Measurements from ENCODE around the gene RBFOX2. TPM values are rescaled to one million over a fixed set of nuclear protein-coding genes. Genes with fewer than 3 reads are reported as not detected.

The RBFOX2 gene
- polyA plus RNA-seq, 1 experiment = 222 TPM

- no peak for DNase-seq (ENCODE audit: low read depth)
- CTCF ChIA-PET = interaction anchor here (0.6 kb wide), 1 partner anchor 66 kb away, joined by 3 read pairs; no protein-coding TSS in a partner anchor
- no peak for TF ChIP-seq CTCF (IDR thresholded peaks at IDR 0.05; ENCODE audit: insufficient read depth, low read depth, low read length)
- Histone ChIP-seq H3K27me3 (ENCODE audit: control insufficient read depth, insufficient read depth, low read length) (no peaks in the 10 kb centered on the region), H3K36me3 (ENCODE audit: control insufficient read depth, insufficient read depth, low read length) (no peaks in the 10 kb centered on the region), H3K4me3 (ENCODE audit: low read depth, low read length) (no peak overlapping the region)
- POLR2A ChIA-PET = no interaction called here
Measured at GRCh38 chr22:35860087-35860733, 168.4 kb downstream of the RBFOX2 start.

GRCh38 chr22:35854334-35854733, 174.3 kb downstream of the RBFOX2 start:
- TF ChIP-seq CTCF (IDR thresholded peaks at IDR 0.05; ENCODE audit: insufficient read depth, low read depth, low read length) = no peak
- CTCF ChIA-PET = no interaction called here
- no peaks in the 10 kb centered on the region for H3K27me3 ChIP-seq (ENCODE audit: control insufficient read depth, insufficient read depth, low read length)
- no peak for DNase-seq (ENCODE audit: low read depth)
- H3K36me3 ChIP-seq (ENCODE audit: control insufficient read depth, insufficient read depth, low read length) = no peaks in the 10 kb centered on the region
- POLR2A ChIA-PET = no interaction called here
- H3K4me3 ChIP-seq (ENCODE audit: low read depth, low read length) = no peak overlapping the region

- CTCF ChIA-PET = interaction anchor here (0.6 kb wide), 1 partner anchor 15 kb away, joined by 3 read pairs; no protein-coding TSS in a partner anchor
- TF ChIP-seq CTCF (IDR thresholded peaks at IDR 0.05; ENCODE audit: insufficient read depth, low read depth, low read length) = no peak
- Histone ChIP-seq H3K36me3 (ENCODE audit: control insufficient read depth, insufficient read depth, low read length) (no peaks in the 10 kb centered on the region), H3K4me3 (ENCODE audit: low read depth, low read length) (no peak overlapping the region), H3K27me3 (ENCODE audit: control insufficient read depth, insufficient read depth, low read length) (no peaks in the 10 kb centered on the region)
- POLR2A ChIA-PET = no interaction called here
- no peak for DNase-seq (ENCODE audit: low read depth)
Measured at GRCh38 chr22:35852076-35852475, 176.5 kb downstream of the RBFOX2 start.

- H3K4me3 ChIP-seq (ENCODE audit: low read depth, low read length) = no peak overlapping the region
- no peaks in the 10 kb centered on the region for H3K27me3 ChIP-seq (ENCODE audit: control insufficient read depth, insufficient read depth, low read length)
- ChIA-PET POLR2A (no interaction called here), CTCF (no interaction called here)
- TF ChIP-seq CTCF (IDR thresholded peaks at IDR 0.05; ENCODE audit: insufficient read depth, low read depth, low read length) = no peak
- no peaks in the 10 kb centered on the region for H3K36me3 ChIP-seq (ENCODE audit: control insufficient read depth, insufficient read depth, low read length)
- no peak for DNase-seq (ENCODE audit: low read depth)
Measured at GRCh38 chr22:35850831-35851230, 177.8 kb downstream of the RBFOX2 start.

GRCh38 chr22:35846804-35847203, 181.8 kb downstream of the RBFOX2 start:
- Histone ChIP-seq H3K4me3 (ENCODE audit: low read depth, low read length) (no peak overlapping the region), H3K27me3 (ENCODE audit: control insufficient read depth, insufficient read depth, low read length) (no peaks in the 10 kb centered on the region), H3K36me3 (ENCODE audit: control insufficient read depth, insufficient read depth, low read length) (no peaks in the 10 kb centered on the region)
- CTCF ChIA-PET = no interaction called here
- no peak for TF ChIP-seq CTCF (IDR thresholded peaks at IDR 0.05; ENCODE audit: insufficient read depth, low read depth, low read length)
- POLR2A ChIA-PET = no interaction called here
- no peak for DNase-seq (ENCODE audit: low read depth)
